ENCODE measurements around the gene ATXN7. TPM values are rescaled to one million over a fixed set of nuclear protein-coding genes. Genes with fewer than 3 reads are reported as not detected.

The ATXN7 gene
- total and polyA plus RNA-seq, 2 of the 13 experiments (the other 11 are each of a cell fraction or from before 2014, with no cell fraction given) = 13.8 to 20.0 TPM

DNA sequence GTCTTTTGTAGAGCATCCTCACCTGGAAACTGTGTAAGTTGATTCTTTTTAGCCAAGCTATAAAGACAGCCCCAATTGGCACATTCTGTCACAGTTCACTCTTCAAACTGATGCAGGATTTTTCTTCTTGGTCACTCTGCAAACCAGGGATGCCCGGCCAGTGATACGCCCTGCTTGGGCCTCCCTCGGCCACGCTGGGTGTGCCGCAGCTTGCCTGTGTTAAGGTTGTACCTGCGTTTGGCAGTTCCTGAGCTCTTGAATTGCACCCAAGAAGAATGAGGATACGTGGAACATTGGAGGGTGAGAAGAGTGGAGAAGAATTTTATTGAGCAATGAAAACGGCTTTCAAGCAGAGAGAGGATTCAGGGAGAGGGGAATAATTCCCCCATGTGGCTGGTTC is 109.7 kb downstream of the ATXN7 start (continued):
- TF ChIP-seq NR2C2 (CRISPR knock-in tag; IDR thresholded peaks at IDR 0.05; ENCODE audit: borderline replicate concordance) = no peak
- TF ChIP-seq PHF5A (CRISPR knock-in tag; IDR thresholded peaks at IDR 0.05; ENCODE audit: low read depth, unreplicated experiment) = no peak
- TF ChIP-seq, protein P1, sequence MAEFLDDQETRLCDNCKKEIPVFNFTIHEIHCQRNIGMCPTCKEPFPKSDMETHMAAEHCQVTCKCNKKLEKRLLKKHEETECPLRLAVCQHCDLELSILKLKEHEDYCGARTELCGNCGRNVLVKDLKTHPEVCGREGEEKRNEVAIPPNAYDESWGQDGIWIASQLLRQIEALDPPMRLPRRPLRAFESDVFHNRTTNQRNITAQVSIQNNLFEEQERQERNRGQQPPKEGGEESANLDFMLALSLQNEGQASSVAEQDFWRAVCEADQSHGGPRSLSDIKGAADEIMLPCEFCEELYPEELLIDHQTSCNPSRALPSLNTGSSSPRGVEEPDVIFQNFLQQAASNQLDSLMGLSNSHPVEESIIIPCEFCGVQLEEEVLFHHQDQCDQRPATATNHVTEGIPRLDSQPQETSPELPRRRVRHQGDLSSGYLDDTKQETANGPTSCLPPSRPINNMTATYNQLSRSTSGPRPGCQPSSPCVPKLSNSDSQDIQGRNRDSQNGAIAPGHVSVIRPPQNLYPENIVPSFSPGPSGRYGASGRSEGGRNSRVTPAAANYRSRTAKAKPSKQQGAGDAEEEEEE (CRISPR knock-in tag; IDR thresholded peaks at IDR 0.05; ENCODE audit: borderline replicate concordance) = no peak
- TF ChIP-seq ZNF253 (CRISPR knock-in tag; IDR thresholded peaks at IDR 0.05; ENCODE audit: borderline replicate concordance) = no peak

DNA sequence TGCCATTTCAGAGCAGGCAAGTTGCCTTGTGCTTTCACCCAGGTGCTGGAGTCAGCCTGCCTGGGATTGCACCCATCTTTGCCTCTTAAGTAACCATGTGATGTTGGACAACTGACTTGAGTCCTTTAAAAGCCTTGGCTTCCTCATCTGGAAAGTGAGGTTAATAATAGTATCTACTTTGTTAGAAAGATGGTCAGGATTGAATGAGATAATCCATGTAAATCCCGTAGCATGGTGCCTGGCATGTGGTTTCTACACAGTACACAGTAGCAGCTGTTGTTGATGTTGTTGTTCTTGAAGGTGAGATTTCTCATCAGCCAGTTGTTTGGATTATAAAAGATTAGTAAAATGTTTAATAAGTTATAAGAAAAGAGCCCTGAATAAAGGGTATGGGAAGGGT is 110.8 kb downstream of the ATXN7 start:
- intact Hi-C loops (cut with micrococcal nuclease; ENCODE audit: unreplicated experiment) (no loop called here), in situ Hi-C loops (cut with HindIII; ENCODE audit: extremely low pct_ligation_motif_present, low pct_unique_long_range_greater_than_20kb) (no loop called here)
- Histone ChIP-seq H3K9me3 (ENCODE audit: low read length) (no peaks in the 10 kb centered on the region), H3K9ac (ENCODE audit: insufficient read depth, low read depth, low read length) (no peak overlapping the region), H3K36me3 (replicated peaks in 1 of 2; ENCODE audit: control insufficient read depth in 1 of 2, insufficient read depth in 2 of 2, low read length in 2 of 2) (peaks cover 1 to 3% of the 10 kb centered on the region in 2 experiments; a peak in 4 of 5 replicates), H3K4me3 (replicated peaks in 1 of 3; ENCODE audit: insufficient read depth in 1 of 3, low read depth in 2 of 3, low read length in 3 of 3) (no peak overlapping the region), H3K27me3 (ENCODE audit: control insufficient read depth in 1 of 2, insufficient read depth in 2 of 2, low read length in 2 of 2) (no peaks in the 10 kb centered on the region), H3K4me2 (ENCODE audit: low read depth, low read length) (no peak overlapping the region), H3K79me2 (ENCODE audit: insufficient read depth, low read length) (peaks cover 74% of the 10 kb centered on the region), H3K4me1 (ENCODE audit: insufficient read depth, low read length) (peaks cover 52% of the 10 kb centered on the region), H4K20me1 (ENCODE audit: insufficient read depth, low read length) (no peaks in the 10 kb centered on the region), H2AFZ (ENCODE audit: low read length) (no peak overlapping the region), H3K27ac (ENCODE audit: extremely low read length, insufficient read depth, low read length) (no peak overlapping the region)
- no peak for ATAC-seq
- DNase-seq (ENCODE audit: low spot score) = no peak
- POLR2A ChIA-PET = no interaction called here
- FAIRE-seq = no peak
- BruUV-seq (replicated peaks) = no TSS peak
- CTCF ChIA-PET (ENCODE audit: low intra/inter-chr PET ratio, low total read pairs) = no interaction called here
- TF ChIP-seq JARID2 (CRISPR knock-in tag; IDR thresholded peaks at IDR 0.05; ENCODE audit: insufficient replicate concordance) (no peak), KDM5A (IDR thresholded peaks at IDR 0.05; ENCODE audit: borderline replicate concordance, low read length) (no peak), ZNF205 (CRISPR knock-in tag; IDR thresholded peaks at IDR 0.05) (no peak), FOSL2 (CRISPR knock-in tag; IDR thresholded peaks at IDR 0.05) (no peak), ZSCAN12 (CRISPR knock-in tag; IDR thresholded peaks at IDR 0.05) (no peak), ZFX (CRISPR knock-in tag; IDR thresholded peaks at IDR 0.05; ENCODE audit: low read depth) (no peak), ZNF235 (CRISPR knock-in tag; IDR thresholded peaks at IDR 0.05; ENCODE audit: borderline replicate concordance) (no peak), TAF15 (IDR thresholded peaks at IDR 0.05; ENCODE audit: low read depth, low read length, poor library complexity, severe bottlenecking) (no peak)
- TF ChIP-seq, protein P2, sequence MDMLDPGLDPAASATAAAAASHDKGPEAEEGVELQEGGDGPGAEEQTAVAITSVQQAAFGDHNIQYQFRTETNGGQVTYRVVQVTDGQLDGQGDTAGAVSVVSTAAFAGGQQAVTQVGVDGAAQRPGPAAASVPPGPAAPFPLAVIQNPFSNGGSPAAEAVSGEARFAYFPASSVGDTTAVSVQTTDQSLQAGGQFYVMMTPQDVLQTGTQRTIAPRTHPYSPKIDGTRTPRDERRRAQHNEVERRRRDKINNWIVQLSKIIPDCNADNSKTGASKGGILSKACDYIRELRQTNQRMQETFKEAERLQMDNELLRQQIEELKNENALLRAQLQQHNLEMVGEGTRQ (IDR thresholded peaks at IDR 0.05; ENCODE audit: low read depth, low read length) = no peak
- TF ChIP-seq, protein P2 (CRISPR knock-in tag; IDR thresholded peaks at IDR 0.05; ENCODE audit: borderline replicate concordance) = no peak
- WGBS (ENCODE audit: low lambda C conversion rate) = 100% methylated on average over 1 of the region's 1 CpG

All from HepG2 (cell line).